Measurements from ENCODE around the gene FOSL2. TPM values are rescaled to one million over a fixed set of nuclear protein-coding genes. Genes with fewer than 3 reads are reported as not detected.

FOSL2 gene
- total RNA-seq, 1 experiment from 2014 or later = 4.0 TPM

- TF ChIP-seq CDX4 (CRISPR knock-in tag; IDR thresholded peaks at IDR 0.05; ENCODE audit: borderline replicate concordance) (no peak), ZNF671 (CRISPR knock-in tag; IDR thresholded peaks at IDR 0.05) (no peak), ZNF263 (CRISPR knock-in tag; IDR thresholded peaks at IDR 0.05; ENCODE audit: low read depth) (no peak), CREM (CRISPR knock-in tag; IDR thresholded peaks at IDR 0.05) (no peak), HMGA2 (CRISPR knock-in tag; IDR thresholded peaks at IDR 0.05) (no peak), STAT6 (CRISPR knock-in tag; conservative IDR thresholded peaks at IDR 0.05; ENCODE audit: low read depth) (no peak), USF2 (CRISPR knock-in tag; IDR thresholded peaks at IDR 0.05) (no peak), NR1H2 (CRISPR knock-in tag; IDR thresholded peaks at IDR 0.05) (no peak), GRHL2 (CRISPR knock-in tag; IDR thresholded peaks at IDR 0.05; ENCODE audit: insufficient replicate concordance, severe bottlenecking) (no peak), ZNF138 (CRISPR knock-in tag; conservative IDR thresholded peaks at IDR 0.05) (no peak)
Observed at GRCh38 chr2:28357055-28357454, 35.6 kb upstream of the FOSL2 start (continued).

- Mint-ChIP-seq H3K4me1 (peaks cover 12% of the 10 kb centered on the region), H3K4me3 (no peak overlapping the region), H3K27me3 (ENCODE audit: low read depth) (peaks cover 4% of the 10 kb centered on the region; the same call in 1 of the 2 replicates), H3K36me3 (no peaks in the 10 kb centered on the region), H3K9me3 (no peaks in the 10 kb centered on the region), H3K27ac (no peak overlapping the region)
- no peak for DNase-seq (ENCODE audit: low spot score)
- no peak for ATAC-seq
- CTCF ChIA-PET = no interaction called here
- TF ChIP-seq ZNF138 (CRISPR knock-in tag; conservative IDR thresholded peaks at IDR 0.05) = no peak
- TF ChIP-seq USF1 (CRISPR knock-in tag; IDR thresholded peaks at IDR 0.05) = no peak
- TF ChIP-seq MXD4 (CRISPR knock-in tag; IDR thresholded peaks at IDR 0.05; ENCODE audit: borderline replicate concordance) = no peak
- POLR2A ChIA-PET = no interaction called here
Observed at GRCh38 chr2:28357948-28358667, 34.5 kb upstream of the FOSL2 start.

GRCh38 chr2:28358668-28359201 lies 33.9 kb upstream of the FOSL2 start:
- Mint-ChIP-seq H3K4me3 (no peak overlapping the region), H3K4me1 (peaks cover 17% of the 10 kb centered on the region), H3K27me3 (ENCODE audit: low read depth) (peaks cover 6% of the 10 kb centered on the region; the same call in 1 of the 2 replicates), H3K27ac (no peak overlapping the region), H3K9me3 (no peaks in the 10 kb centered on the region), H3K36me3 (no peaks in the 10 kb centered on the region)
- ATAC-seq (no peak), DNase-seq (ENCODE audit: low spot score) (no peak)
- ChIA-PET POLR2A (no interaction called here), CTCF (no interaction called here)
- TF ChIP-seq MXD4 (CRISPR knock-in tag; IDR thresholded peaks at IDR 0.05; ENCODE audit: borderline replicate concordance) (no peak), PREB (CRISPR knock-in tag; IDR thresholded peaks at IDR 0.05; ENCODE audit: borderline replicate concordance) (no peak), ZBTB21 (CRISPR knock-in tag; IDR thresholded peaks at IDR 0.05; ENCODE audit: borderline replicate concordance) (no peak), ZNF317 (CRISPR knock-in tag; IDR thresholded peaks at IDR 0.05; ENCODE audit: borderline replicate concordance, low read depth) (no peak), ZBTB43 (CRISPR knock-in tag; IDR thresholded peaks at IDR 0.05) (no peak), ZNF425 (CRISPR knock-in tag; conservative IDR thresholded peaks at IDR 0.05) (no peak), E2F4 (CRISPR knock-in tag; IDR thresholded peaks at IDR 0.05; ENCODE audit: borderline replicate concordance, low read depth) (no peak)
